Fibroblast of upper back skin (primary cell): ENCODE measurements around the gene TNNT3.
"Not testable (repeated sequence)": the region's sequence is repeated elsewhere in the genome, so short reads cannot be mapped to it uniquely, and the experiment has no call there.

Experiments used
- DNase-seq: peaks from one replicate; pipeline ENCODE4 v3.0.0-alpha.2; 2013

The TNNT3 gene

GRCh38 chr11:1936072-1936780, 16.7 kb downstream of the TNNT3 start:
- no peak for DNase-seq

- DNase-seq: no peak
Observed at GRCh38 chr11:1936781-1937615, 17.5 kb downstream of the TNNT3 start.

GRCh38 chr11:1937616-1938342, 18.3 kb downstream of the TNNT3 start:
- DNase-seq: no peak

GRCh38 chr11:1938343-1939005, 19.0 kb downstream of the TNNT3 start:
- DNase-seq: no peak

GRCh38 chr11:1939006-1939625, 19.6 kb downstream of the TNNT3 start:
- DNase-seq: peak; percentile 62

GRCh38 chr11:1939788-1940187, 20.3 kb downstream of the TNNT3 start:
- DNase-seq: not testable (repeated sequence)

GRCh38 chr11:1942558-1943260, 23.2 kb downstream of the TNNT3 start:
- DNase-seq: no peak

GRCh38 chr11:1943576-1943975, 24.1 kb downstream of the TNNT3 start:
- no peak for DNase-seq

GRCh38 chr11:1943977-1944376, 24.5 kb downstream of the TNNT3 start:
- peak; percentile 70 for DNase-seq

- DNase-seq: no peak
Observed at GRCh38 chr11:1946812-1947484, 27.4 kb downstream of the TNNT3 start, which contains the start of gene MRPL23. MRPL23 (plus strand) TSS chr11:1947332; CDS start chr11:1947363, 31 bp downstream.

- no peak for DNase-seq
Observed at GRCh38 chr11:1947592-1948237, 28.2 kb downstream of the TNNT3 start.

GRCh38 chr11:1948389-1948788, 28.9 kb downstream of the TNNT3 start:
- no peak for DNase-seq

- DNase-seq: no peak
Observed at GRCh38 chr11:1949302-1949701, 29.8 kb downstream of the TNNT3 start.

GRCh38 chr11:1949922-1950321, 30.4 kb downstream of the TNNT3 start:
- DNase-seq: no peak

GRCh38 chr11:1952806-1953482, 33.4 kb downstream of the TNNT3 start:
- no peak for DNase-seq

- DNase-seq: no peak
Observed at GRCh38 chr11:1953489-1954266, 34.2 kb downstream of the TNNT3 start.

GRCh38 chr11:1958367-1958766, 38.9 kb downstream of the TNNT3 start:
- DNase-seq: no peak

- DNase-seq: no peak
Observed at GRCh38 chr11:1959786-1960185, 40.3 kb downstream of the TNNT3 start.

GRCh38 chr11:1963864-1964263, 44.4 kb downstream of the TNNT3 start:
- DNase-seq: no peak
